KG1 (cell line): ENCODE results near the gene NRL.
"Not testable (repeated sequence)": the region's sequence is repeated elsewhere in the genome, so short reads cannot be mapped to it uniquely, and the experiment has no call there.

ENCODE experiments used
- DNase-seq: peaks from one replicate; lab custom pipeline; 2025; lab: John Stamatoyannopoulos, UW

The NRL gene

DNA sequence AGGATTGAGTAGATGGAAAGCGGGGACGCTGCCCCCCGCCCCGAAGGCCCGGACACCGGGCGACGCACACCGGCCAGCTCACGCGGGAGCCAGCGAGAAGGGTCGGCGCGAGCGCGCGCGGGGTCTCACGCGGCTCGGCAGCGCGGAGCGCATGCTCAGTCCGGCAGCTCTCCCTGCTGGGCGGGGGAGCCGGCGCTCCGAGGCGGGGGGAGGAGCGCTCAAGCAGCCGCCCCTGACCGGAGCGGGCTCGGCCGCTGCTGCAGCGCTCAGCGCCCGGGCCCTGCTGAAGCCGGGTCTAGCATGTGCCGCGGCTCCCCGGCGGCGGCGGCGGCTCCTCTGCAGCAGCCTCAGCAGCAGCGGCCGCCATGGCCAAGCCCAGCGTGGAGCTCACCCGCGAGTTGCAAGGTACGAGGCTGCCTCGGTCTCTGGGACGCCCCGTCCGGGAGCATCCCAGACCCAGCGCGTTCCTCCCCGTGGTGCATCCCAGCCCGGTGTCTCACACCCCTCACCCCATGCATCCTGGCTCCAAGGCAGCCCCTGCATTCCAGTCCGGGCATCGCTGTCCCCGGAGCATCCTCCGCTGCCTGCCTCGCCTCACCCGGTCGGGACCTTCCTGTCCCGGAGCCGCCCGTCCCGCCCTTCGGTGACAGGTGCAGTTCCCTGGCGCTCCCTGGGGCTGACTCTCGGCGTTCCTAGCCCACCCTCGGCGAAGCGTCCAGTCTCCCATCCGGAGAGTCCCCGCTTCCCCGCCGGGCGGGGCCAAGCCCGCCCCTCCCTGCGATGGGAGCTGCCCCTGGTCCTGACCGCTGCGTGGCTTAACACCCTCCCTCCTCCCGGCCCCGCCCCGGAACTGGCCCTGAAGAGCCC, 62.7 kb downstream of the NRL start, which contains the start of gene CARMIL3:
TSS of gene CARMIL3 (plus strand) at position 221 of the 867 bp plus-strand sequence. CDS start at position 366, 145 bp downstream.
- DNase-seq, result no peak

DNA sequence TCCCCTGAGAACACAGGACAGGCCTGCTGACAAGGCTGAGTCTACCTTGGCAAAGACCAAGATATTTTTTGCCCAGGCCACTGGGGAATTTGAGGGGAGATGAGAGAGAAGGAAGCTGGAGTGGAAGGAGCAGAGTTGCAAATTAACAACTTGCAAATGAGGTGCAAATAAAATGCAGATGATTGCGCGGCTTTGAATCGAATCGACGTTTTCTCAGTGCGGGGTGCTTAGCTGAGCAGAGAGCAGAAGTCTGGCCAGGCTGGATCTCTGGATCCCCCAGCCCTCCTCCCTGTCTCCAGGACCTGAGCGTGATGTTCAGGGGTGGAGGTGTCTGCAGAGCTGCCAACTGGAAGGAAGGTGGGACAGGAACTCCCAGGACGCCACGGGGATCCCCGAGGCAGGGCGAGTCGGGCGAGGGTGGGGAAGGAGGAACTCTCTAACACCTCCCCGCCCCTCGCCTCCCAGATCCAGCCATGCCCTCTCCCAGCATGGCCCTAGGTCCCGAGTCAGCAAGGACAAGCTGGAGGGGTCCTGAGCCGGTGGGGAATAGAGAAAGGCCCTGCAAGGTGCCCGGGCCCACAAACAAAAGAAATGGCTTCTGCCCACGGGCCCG, 63.5 kb downstream of the NRL start:
- DNase-seq, result no peak

DNA sequence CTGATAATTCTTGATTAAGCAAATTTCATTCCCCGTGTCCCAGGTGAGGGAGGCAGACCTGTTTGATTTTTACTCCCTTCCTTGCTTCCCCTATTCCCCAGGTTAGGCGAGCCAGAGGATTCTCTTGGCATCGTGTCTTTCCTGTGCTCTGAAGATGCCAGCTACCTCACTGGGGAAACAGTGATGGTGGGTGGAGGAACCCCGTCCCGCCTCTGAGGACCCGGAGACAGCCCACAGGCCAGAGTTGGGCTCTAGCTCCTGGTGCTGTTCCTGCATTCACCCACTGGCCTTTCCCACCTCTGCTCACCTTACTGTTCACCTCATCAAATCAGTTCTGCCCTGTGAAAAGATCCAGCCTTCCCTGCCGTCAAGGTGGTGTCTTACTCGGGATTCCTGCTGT, 64.0 kb downstream of the NRL start:
- DNase-seq, result not testable (repeated sequence)

DNA sequence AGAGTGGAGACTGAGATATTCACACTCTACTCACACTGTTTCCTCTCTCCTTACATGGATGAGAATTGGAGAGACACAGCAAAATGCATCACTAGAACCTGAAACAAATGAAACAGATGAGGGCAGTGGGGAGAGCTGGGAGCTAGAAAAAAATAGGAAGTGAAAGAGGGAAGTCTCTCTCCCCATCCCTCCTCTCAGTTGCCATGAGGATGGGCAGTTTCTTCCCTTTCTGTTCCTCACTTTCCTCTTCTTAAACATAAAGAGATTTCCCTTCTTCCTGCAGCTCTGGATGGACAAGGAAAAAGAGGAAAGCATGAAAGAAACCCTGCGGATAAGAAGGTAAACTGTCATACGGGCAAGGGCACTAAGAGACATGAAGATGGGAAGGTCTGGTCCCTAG, 65.7 kb downstream of the NRL start:
- DNase-seq, result not testable (repeated sequence)

DNA sequence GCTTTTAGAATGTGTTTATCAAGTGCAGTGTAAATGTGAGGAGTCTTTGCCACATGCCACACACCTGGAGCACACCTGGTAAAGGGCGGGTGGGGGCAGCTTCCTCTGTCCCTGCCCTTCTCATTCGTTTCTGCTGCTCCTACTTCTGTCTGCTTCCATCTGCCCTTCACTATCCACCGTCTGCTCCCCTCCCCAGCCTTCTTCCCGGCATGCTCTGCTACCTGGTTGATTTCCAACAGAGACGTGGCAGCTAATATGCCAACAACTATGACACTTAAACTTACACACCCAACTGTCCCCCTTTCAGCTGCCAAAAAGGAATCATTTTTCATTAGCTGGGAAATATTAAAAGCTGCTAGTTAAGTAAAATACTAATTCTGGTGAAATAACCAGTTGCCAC, 72.0 kb downstream of the NRL start:
- no peak for DNase-seq

DNA sequence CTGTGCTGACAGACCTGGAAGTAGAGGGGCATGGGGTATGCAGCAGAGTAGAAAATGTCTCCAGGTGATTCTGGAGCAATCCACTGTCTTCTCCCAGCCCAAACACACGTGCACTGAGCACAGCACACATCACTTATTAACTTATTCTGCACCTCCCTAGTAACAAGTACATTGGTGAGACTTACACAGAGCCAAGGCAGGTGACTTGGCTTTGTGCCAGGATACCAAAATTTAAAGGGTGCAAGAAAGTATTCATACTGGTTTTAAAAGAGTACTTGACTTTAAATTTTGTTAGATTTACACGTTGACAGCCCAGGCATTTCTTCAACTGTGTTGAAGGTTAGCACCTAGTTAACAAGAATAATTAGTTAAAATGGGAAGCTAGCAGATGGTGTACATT, 74.1 kb downstream of the NRL start:
- no peak for DNase-seq

DNA sequence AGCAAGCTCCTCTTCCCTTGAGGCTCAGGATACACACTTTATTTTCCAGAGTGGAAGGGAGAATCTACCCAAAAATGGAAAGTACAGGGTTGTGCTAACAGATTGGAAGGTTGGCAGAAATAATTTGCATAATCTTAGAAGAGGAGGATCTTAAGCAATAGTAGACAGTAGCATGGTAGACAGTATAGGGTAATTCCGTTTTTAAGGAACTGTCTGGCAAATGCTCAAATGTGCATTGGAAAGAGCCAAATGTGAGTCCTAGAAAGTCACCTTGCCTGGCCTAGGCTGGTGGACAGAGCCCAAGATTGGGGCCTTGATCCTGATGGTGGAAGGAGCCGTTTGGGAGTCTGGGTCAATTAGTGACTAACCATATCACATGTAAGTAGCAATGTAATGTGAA, 76.1 kb downstream of the NRL start:
- no peak for DNase-seq

DNA sequence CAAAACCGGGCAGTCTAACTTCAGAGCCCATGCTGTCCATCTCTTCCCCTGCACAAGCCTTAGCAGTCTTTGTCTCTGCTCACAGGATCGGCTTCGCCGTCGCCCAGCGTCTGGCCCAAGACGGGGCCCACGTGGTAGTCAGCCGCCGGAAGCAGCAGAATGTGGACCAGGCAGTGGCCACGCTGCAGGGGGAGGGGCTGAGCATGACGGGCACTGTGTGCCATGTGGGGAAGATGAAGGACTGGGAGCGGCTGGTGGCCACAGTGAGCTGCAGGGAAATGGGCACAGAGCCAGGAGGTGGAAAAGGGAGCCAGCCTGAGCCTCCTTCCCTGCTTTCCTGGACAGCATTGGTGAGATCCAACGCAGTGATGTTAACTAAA, 77.1 kb downstream of the NRL start:
- DNase-seq, result no peak

DNA sequence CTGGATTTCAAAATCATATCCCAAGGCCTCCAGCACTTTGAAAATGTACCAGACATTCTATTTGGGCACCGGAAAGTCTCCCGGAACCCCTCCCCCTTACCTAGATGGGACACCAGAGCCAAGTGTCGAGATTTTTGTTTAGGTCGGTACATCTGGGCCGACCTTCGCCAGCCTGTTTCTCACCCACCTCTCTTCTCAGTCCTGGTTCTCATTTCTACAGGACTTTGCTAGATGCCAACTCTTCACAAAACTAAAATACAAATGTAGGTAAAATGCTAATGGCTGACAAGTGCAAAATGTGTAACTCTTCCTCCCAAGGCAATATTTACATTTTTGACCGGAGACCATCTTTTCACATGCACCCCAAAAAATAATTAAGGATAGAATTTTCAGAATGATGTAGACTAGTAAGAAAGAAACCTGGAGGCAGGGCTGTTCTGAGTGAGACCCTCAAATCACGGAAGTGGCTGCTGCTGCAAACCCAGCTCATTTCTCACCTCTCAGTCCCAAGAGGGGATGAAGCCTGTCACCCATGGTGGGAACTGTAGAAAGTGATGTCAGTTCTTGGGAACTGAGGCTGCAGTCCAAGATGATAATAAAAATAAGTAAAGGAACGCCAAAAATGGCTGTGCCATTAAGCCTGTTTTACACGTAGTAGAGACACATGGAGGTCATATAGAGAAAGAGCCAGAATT, 77.6 kb downstream of the NRL start:
- DNase-seq, result not testable (repeated sequence)

DNA sequence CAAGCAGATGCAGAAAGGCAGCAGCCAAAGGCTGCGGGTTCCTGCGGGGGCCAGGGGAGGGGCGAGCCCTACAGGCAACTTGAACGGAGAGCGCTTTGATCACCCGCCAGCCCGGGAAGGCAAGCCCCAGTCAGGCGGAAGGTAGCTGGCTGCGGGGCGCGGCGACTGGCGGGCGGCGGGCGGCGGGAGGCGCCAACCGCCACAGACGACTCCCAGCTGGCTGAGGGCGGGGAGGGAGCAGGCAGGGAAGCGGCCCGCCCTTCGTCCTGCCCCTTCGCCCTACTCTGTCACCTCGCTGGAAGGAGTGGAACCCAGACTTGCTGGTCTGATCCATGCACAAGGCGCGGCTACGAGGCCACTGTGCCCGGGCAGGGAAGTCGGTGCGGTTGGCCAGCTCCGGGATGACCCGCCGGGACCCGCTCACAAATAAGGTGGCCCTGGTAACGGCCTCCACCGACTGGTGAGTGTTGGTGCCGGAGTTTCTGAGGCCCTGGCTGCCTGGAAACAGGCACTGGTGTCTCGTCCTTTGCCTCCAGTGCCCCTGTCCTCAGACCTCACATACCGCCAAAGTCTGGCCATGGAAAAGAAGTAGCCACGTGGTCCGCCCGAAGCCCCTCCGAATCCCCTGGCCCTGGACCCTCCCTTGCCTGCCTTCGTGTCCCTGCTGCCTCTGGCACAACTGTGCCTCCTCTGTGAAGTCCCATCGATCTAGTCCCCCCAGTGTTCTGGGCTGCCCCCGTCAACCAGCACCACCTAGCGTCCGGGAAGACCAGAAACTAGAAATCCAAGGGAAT, 78.4 kb downstream of the NRL start:
- DNase-seq, result peak; percentile 48

DNA sequence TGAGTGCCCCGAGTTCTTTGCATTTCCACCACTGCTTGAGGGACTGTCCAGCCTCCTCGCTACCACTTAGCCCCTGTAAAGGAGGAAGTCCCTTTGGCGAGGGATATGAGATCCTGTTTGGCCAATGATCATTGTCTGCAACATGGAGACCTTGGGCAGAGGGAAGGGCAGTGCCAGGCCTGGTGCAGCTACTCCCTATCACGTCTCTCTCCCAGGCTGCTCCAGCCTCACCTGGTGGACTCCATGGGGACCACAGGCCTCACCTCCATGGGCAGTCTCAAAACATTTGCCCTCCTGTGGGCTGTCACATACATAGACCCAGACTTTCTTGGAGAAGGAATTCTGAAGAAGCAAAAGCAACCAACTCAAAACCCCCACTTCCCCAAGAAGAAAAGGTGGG, 79.0 kb downstream of the NRL start:
- not testable (repeated sequence) for DNase-seq

DNA sequence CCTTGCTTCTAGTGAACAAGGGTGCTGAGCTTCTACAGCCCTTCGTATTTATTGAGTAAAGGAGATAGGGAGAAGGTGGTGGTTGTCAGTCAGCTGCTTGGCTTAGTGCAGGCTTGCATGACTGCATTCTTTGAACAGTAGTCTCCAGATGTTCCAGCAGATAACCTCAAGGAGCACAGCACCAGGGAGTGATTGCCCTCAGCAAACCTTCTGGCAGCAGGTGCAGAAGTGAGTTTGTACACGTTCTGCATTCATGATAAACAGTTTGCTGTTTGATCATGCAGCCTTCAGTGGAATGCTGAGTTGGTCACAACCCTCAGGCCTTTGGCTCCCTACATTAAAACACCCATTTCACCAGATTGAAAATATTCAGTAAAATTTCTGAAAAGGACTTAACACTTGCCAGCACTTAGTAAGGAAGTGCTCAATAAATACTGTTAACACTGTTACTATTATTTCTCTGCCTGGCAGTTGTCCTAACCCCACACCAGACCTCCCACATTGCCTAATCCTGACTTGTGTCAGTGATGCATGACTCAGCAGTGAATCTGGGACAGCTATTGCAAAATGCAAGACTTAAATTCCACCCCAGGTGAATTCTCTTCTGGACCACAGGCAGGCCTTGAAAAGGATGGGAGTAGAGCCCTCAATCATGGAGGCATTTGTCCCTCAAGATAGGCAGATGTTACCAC, 81.9 kb downstream of the NRL start:
- DNase-seq, result peak; percentile 5

DNA sequence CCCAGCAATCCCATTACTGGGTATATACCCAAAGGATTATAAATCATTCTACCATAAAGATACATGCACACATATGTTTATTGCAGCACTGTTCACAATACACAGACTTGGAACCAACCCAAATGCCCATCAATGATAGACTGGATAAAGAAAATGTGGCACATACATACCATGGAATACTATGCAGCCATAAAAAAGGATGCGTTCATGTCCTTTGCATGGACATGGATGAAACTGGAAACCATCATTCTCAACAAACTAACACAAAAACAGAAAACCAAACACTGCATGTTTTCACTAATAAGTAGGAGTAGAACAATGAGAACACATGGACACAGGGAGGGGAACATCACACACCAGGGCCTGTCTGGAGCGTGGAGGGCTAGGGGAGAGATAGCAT, 83.4 kb downstream of the NRL start:
- DNase-seq, result not testable (repeated sequence)

DNA sequence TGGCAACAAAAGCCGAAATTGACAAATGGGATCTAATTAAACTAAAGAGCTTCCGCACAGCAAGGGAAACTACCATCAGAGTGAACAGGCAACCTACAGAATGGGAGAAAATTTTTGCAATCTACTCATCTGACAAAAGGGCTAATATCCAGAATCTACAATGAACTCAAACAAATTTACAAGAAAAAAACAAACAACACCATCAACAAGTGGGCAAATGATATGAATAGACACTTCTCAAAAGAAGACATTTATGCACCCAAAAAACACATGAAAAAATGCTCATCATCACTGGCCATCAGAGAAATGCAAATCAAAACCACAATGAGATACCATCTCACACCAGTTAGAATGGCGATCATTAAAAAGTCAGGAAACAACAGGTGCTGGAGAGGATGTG, 85.1 kb downstream of the NRL start:
- DNase-seq, result not testable (repeated sequence)
